Transverse colon (tissue), 4 donors: Measurements from ENCODE around the gene SLC37A1. TPM values are rescaled to one million over a fixed set of nuclear protein-coding genes. Genes with fewer than 3 reads are reported as not detected.

ENCODE experiments used
- DNase-seq: peaks from one replicate; pipeline ENCODE4 v3.0.0-alpha.2; 2019
- H3K27ac ChIP-seq, 4 donors: fragments of 200-600 bp; sonication (generic); 2 replicates each; pipeline ENCODE4 v1.5.1; 2016 to 2018; ENCODE audit warnings: inconsistent platforms in 4 of 4
- H3K27me3 ChIP-seq: fragments of 200-600 bp; sonication (generic); 2 replicates; pipeline ENCODE4 v1.5.1; 2017; ENCODE audit warnings: inconsistent platforms
- H3K36me3 ChIP-seq, 4 donors: fragments of 200-600 bp; sonication (generic); 2 replicates each; pipeline ENCODE4 v1.5.1; 2017 to 2019; ENCODE audit warnings: inconsistent platforms in 4 of 4
- H3K4me1 ChIP-seq, 4 donors: fragments of 200-600 bp; sonication (generic); 2 replicates each; pipeline ENCODE4 v1.5.1; 2017 to 2020; ENCODE audit warnings: inconsistent platforms in 4 of 4
- H3K4me3 ChIP-seq, 4 donors: fragments of 200-600 bp; sonication (generic); 1 replicate in 1 of 4; 2 replicates in 3 of 4; pipeline versions ENCODE4 v1.5.1 to v1.6.1; 2017 to 2019; ENCODE audit warnings: inconsistent platforms in 4 of 4
- H3K9me3 ChIP-seq, 2 donors: fragments of 200-600 bp; sonication (generic); 2 replicates each; pipeline ENCODE4 v1.5.1; 2017 to 2019; ENCODE audit warnings: inconsistent platforms in 2 of 2
- CTCF ChIP-seq, 5 experiments: fragments of 200-600 bp in 3 of 5; fragments of 450-650 bp in 2 of 5; sonication (generic) in 3 of 5; IDR thresholded peaks; 1 replicate in 2 of 5; 2 replicates in 3 of 5; pipeline ENCODE4 v1.5.1; 2016 to 2017; ENCODE audit warnings: antibody characterized with exemption in 5 of 5, inconsistent platforms in 3 of 5, mild to moderate bottlenecking in 2 of 5, moderate library complexity in 1 of 5
- EP300 ChIP-seq: sonication (generic); formaldehyde crosslinking; IDR thresholded peaks from one replicate; pipeline ENCODE4 v1.6.1; 2017; ENCODE audit warnings: antibody characterized with exemption, low read depth
- POLR2A ChIP-seq: fragments of 450-650 bp; IDR thresholded peaks from one replicate; pipeline ENCODE4 v1.6.1; 2016; ENCODE audit warnings: antibody characterized with exemption, mild to moderate bottlenecking, moderate library complexity
- POLR2AphosphoS5 ChIP-seq, 3 donors: sonication (generic); formaldehyde crosslinking; IDR thresholded peaks; one replicate each; pipeline ENCODE4 v1.6.1; 2016; ENCODE audit warnings: antibody characterized with exemption in 3 of 3
- WGBS, 2 donors: methylation state at CpG; one replicate each; pipeline ENCODE4 v1.1.5; 2018; ENCODE audit warnings: low coverage in 1 of 2; 5-methylcytosine and 5-hydroxymethylcytosine counted together
- in situ Hi-C, 4 donors: fragments of 200-750 bp; cut with MboI; loops; one replicate each; pipeline versions ENCODE4 v1.15.0 to v1.15.1; 2017; ENCODE audit warnings: low sequenced_read_pairs in 3 of 4, low pct_ligation_motif_present in 1 of 4, low pct_unique_long_range_greater_than_20kb in 1 of 4
- intact Hi-C: fragments of 100-400 bp; cut with DNase I; formaldehyde crosslinking; loops from one replicate; pipeline ENCODE4 v1.15.1; 2023; ENCODE audit warnings: low total_unique reads
- total RNA-seq, 4 donors: library from RNA; depleted of rRNA; stranded (reverse); fragments of >200 nt; gene quantifications; one replicate each; pipeline ENCODE4 v1.1.0, GENCODE V29; 2016

SLC37A1 gene
- total RNA-seq, 4 donors from 2014 or later = 80.8 to 139 (median 117) TPM

GRCh38 chr21:42476388-42477331, 37.0 kb upstream of the SLC37A1 start:
- Histone ChIP-seq H3K9me3 (no peaks in the 10 kb centered on the region), H3K4me3 (no peak overlapping the region), H3K27me3 (no peaks in the 10 kb centered on the region), H3K36me3 (no peaks in the 10 kb centered on the region), H3K27ac (no peak overlapping the region), H3K4me1 (peaks cover 5 to 22% (median 14%) of the 10 kb centered on the region in 4 donors)
- TF ChIP-seq POLR2A = no peak
- no peak for TF ChIP-seq EP300
- no peak for TF ChIP-seq POLR2AphosphoS5 (IDR thresholded peaks at IDR 0.05)
- no peak for TF ChIP-seq CTCF (IDR thresholded peaks at IDR 0.05)
- intact Hi-C loops = no loop called here
- WGBS, 2 donors = 91% methylated on average over 23 of the region's 25 CpGs; no CpG with 5 or more reads in 1 of the 2 donors
- DNase-seq = no peak
- in situ Hi-C loops = no loop called here

GRCh38 chr21:42478504-42478903, 35.1 kb upstream of the SLC37A1 start:
- Histone ChIP-seq H3K27ac (no peak overlapping the region), H3K4me3 (no peak overlapping the region), H3K27me3 (no peaks in the 10 kb centered on the region), H3K36me3 (no peaks in the 10 kb centered on the region), H3K9me3 (no peaks in the 10 kb centered on the region), H3K4me1 (peaks cover 7 to 27% (median 13%) of the 10 kb centered on the region in 4 donors)
- in situ Hi-C loops = no loop called here
- intact Hi-C loops = no loop called here
- no peak for TF ChIP-seq POLR2A
- TF ChIP-seq EP300 = no peak
- TF ChIP-seq POLR2AphosphoS5 (IDR thresholded peaks at IDR 0.05) = no peak
- WGBS, 2 donors = 81 to 89% methylated on average over 3 to 7 of the region's 7 CpGs
- DNase-seq = no peak

- DNase-seq = no peak
- no peaks in the 10 kb centered on the region for H3K36me3 ChIP-seq
- intact Hi-C loops (no loop called here), in situ Hi-C loops (no loop called here)
- H3K4me3 ChIP-seq = no peak overlapping the region
- TF ChIP-seq EP300 = no peak
- 77 to 100% methylated on average over 1 to 5 of the region's 5 CpGs for WGBS, 2 donors
- H3K9me3 ChIP-seq = no peaks in the 10 kb centered on the region
- H3K4me1 ChIP-seq = peaks cover under 1 to 18% (median 7%) of the 10 kb centered on the region in 4 donors
- no peaks in the 10 kb centered on the region for H3K27me3 ChIP-seq
- no peak overlapping the region for H3K27ac ChIP-seq
Measured at GRCh38 chr21:42479582-42479981, 34.1 kb upstream of the SLC37A1 start.

- intact Hi-C loops = no loop called here
- in situ Hi-C loops = no loop called here
- TF ChIP-seq CTCF (IDR thresholded peaks at IDR 0.05) (no peak), POLR2A (no peak), EP300 (no peak), POLR2AphosphoS5 (IDR thresholded peaks at IDR 0.05) (no peak)
- Histone ChIP-seq H3K27me3 (no peaks in the 10 kb centered on the region), H3K9me3 (no peaks in the 10 kb centered on the region), H3K4me3 (no peak overlapping the region), H3K4me1 (peaks cover 0 to 12% (median 4%) of the 10 kb centered on the region in 4 donors), H3K27ac (no peak overlapping the region), H3K36me3 (no peaks in the 10 kb centered on the region)
- no peak for DNase-seq
- 92 to 93% methylated on average over 8 to 10 of the region's 10 CpGs for WGBS, 2 donors
Measured at GRCh38 chr21:42480736-42481135, 32.9 kb upstream of the SLC37A1 start.

- intact Hi-C loops = no loop called here
Measured at GRCh38 chr21:42481169-42481568, 32.5 kb upstream of the SLC37A1 start.

More at GRCh38 chr21:42481169-42481568, 32.5 kb upstream of the SLC37A1 start:
- peaks cover 0 to 12% (median 4%) of the 10 kb centered on the region in 4 donors for H3K4me1 ChIP-seq
- H3K27me3 ChIP-seq = no peaks in the 10 kb centered on the region
- in situ Hi-C loops = no loop called here
- H3K9me3 ChIP-seq = no peaks in the 10 kb centered on the region
- no peak overlapping the region for H3K4me3 ChIP-seq
- TF ChIP-seq EP300 (no peak), CTCF (IDR thresholded peaks at IDR 0.05) (no peak), POLR2A (no peak), POLR2AphosphoS5 (IDR thresholded peaks at IDR 0.05) (no peak)
- 93 to 100% methylated on average over 1 to 4 of the region's 4 CpGs for WGBS, 2 donors
- DNase-seq = no peak
- no peak overlapping the region for H3K27ac ChIP-seq
- H3K36me3 ChIP-seq = no peaks in the 10 kb centered on the region
